Stimulated activated naive B cell treated with anti-CD40 and anti-IgM and Interleukin-4, amounts not matched to agents 10 μg/mL and 1 μg/mL and 100 μg/mL, for 72 hours (primary cell): ENCODE measurements around the gene ABCA1.
A peak's percentile ranks its signal among the peaks of the same experiment; 100 is the strongest.
"Not testable (repeated sequence)": the region's sequence is repeated elsewhere in the genome, so short reads cannot be mapped to it uniquely, and the experiment has no call there.

ENCODE experiments used
- ATAC-seq, 2 donors: fragments of 150-1000 bp; cut with Tn5 transposase; replicated peaks; 2 replicates each; pipeline ENCODE4 v1.10.0; 2021; ENCODE audit warnings: moderate library complexity in 1 of 2
- DNase-seq: peaks from one replicate; pipeline ENCODE4 v3.0.0; 2021
- H3K27ac Mint-ChIP-seq: one replicate; pipeline ENCODE4 v1.8.0; 2022; ENCODE audit warnings: mild to moderate bottlenecking, mixed read lengths
- H3K27me3 Mint-ChIP-seq, 2 donors: one replicate each; pipeline ENCODE4 v1.8.0; 2022; ENCODE audit warnings: mixed read lengths in 2 of 2
- H3K36me3 Mint-ChIP-seq, 2 donors: one replicate each; pipeline ENCODE4 v1.8.0; 2022; ENCODE audit warnings: mixed read lengths in 2 of 2, mild to moderate bottlenecking in 1 of 2
- H3K4me1 Mint-ChIP-seq, 2 donors: one replicate each; pipeline ENCODE4 v1.8.0; 2022; ENCODE audit warnings: mixed read lengths in 2 of 2, mild to moderate bottlenecking in 1 of 2
- H3K4me3 Mint-ChIP-seq, 2 donors: one replicate each; pipeline ENCODE4 v1.8.0; 2022; ENCODE audit warnings: mild to moderate bottlenecking in 2 of 2, mixed read lengths in 2 of 2, moderate library complexity in 1 of 2
- H3K9me3 Mint-ChIP-seq, 2 donors: one replicate each; pipeline ENCODE4 v1.8.0; 2022; ENCODE audit warnings: mixed read lengths in 2 of 2, mild to moderate bottlenecking in 1 of 2

The ABCA1 gene

GRCh38 chr9:104905931-104906330, 22.0 kb downstream of the ABCA1 start:
- DNase-seq = no peak
- no peaks in the 10 kb centered on the region for H3K27me3 Mint-ChIP-seq
- peaks cover 25 to 47% of the 10 kb centered on the region in 2 donors for H3K4me1 Mint-ChIP-seq
- peaks cover 0 to 2% of the 10 kb centered on the region in 2 donors for H3K36me3 Mint-ChIP-seq
- no peak overlapping the region for H3K27ac Mint-ChIP-seq
- ATAC-seq = no peak
- H3K9me3 Mint-ChIP-seq = no peaks in the 10 kb centered on the region
- no peak overlapping the region for H3K4me3 Mint-ChIP-seq

GRCh38 chr9:104905153-104905901, 22.6 kb downstream of the ABCA1 start:
- DNase-seq (no peak), ATAC-seq (no peak)
- Mint-ChIP-seq H3K27ac (no peak overlapping the region), H3K9me3 (no peaks in the 10 kb centered on the region), H3K36me3 (peaks cover 0 to 2% of the 10 kb centered on the region in 2 donors), H3K4me1 (peaks cover 23 to 49% of the 10 kb centered on the region in 2 donors), H3K27me3 (no peaks in the 10 kb centered on the region), H3K4me3 (no peak overlapping the region)

GRCh38 chr9:104903609-104904008, 24.3 kb downstream of the ABCA1 start:
- no peak overlapping the region for H3K27ac Mint-ChIP-seq
- ATAC-seq = no peak
- peaks cover 13 to 40% of the 10 kb centered on the region in 2 donors for H3K4me1 Mint-ChIP-seq
- no peak overlapping the region for H3K4me3 Mint-ChIP-seq
- no peak for DNase-seq
- no peaks in the 10 kb centered on the region for H3K27me3 Mint-ChIP-seq
- peaks cover 0 to 2% of the 10 kb centered on the region in 2 donors for H3K36me3 Mint-ChIP-seq
- H3K9me3 Mint-ChIP-seq = no peaks in the 10 kb centered on the region

- Mint-ChIP-seq H3K4me1 (peaks cover 8 to 29% of the 10 kb centered on the region in 2 donors), H3K27me3 (no peaks in the 10 kb centered on the region), H3K9me3 (no peaks in the 10 kb centered on the region), H3K36me3 (no peaks in the 10 kb centered on the region), H3K27ac (no peak overlapping the region), H3K4me3 (no peak overlapping the region)
- no peak for ATAC-seq
- DNase-seq = no peak
Observed at GRCh38 chr9:104900871-104901270, 27.1 kb downstream of the ABCA1 start.

GRCh38 chr9:104900324-104900723, 27.6 kb downstream of the ABCA1 start:
- Mint-ChIP-seq H3K27ac (peak overlapping the region; percentile 14), H3K4me3 (no peak overlapping the region), H3K9me3 (no peaks in the 10 kb centered on the region), H3K27me3 (no peaks in the 10 kb centered on the region), H3K4me1 (peaks cover 11 to 28% of the 10 kb centered on the region in 2 donors), H3K36me3 (peaks cover 0 to 3% of the 10 kb centered on the region in 2 donors)
- ATAC-seq (no peak), DNase-seq (no peak)

- H3K36me3 Mint-ChIP-seq = peaks cover 0 to 7% of the 10 kb centered on the region in 2 donors
- no peaks in the 10 kb centered on the region for H3K9me3 Mint-ChIP-seq
- ATAC-seq = no peak
Observed at GRCh38 chr9:104899759-104900247, 28.2 kb downstream of the ABCA1 start.

GRCh38 chr9:104898376-104898775, 29.6 kb downstream of the ABCA1 start:
- not testable (repeated sequence) for H3K4me3 Mint-ChIP-seq, H3K27ac Mint-ChIP-seq, H3K9me3 Mint-ChIP-seq, DNase-seq, H3K27me3 Mint-ChIP-seq, ATAC-seq
- Mint-ChIP-seq H3K36me3 (peaks cover 0 to 10% of the 10 kb centered on the region in 2 donors), H3K4me1 (peaks cover 15 to 32% of the 10 kb centered on the region in 2 donors)

More at GRCh38 chr9:104899759-104900247, 28.2 kb downstream of the ABCA1 start:
- no peak for DNase-seq
- peak overlapping the region; percentile 25 for H3K27ac Mint-ChIP-seq
- no peaks in the 10 kb centered on the region for H3K27me3 Mint-ChIP-seq
- peaks cover 14 to 30% of the 10 kb centered on the region in 2 donors for H3K4me1 Mint-ChIP-seq
- H3K4me3 Mint-ChIP-seq = no peak overlapping the region

- Mint-ChIP-seq H3K27me3 (no peaks in the 10 kb centered on the region), H3K4me3 (no peak overlapping the region), H3K4me1 (peaks cover 15 to 32% of the 10 kb centered on the region in 2 donors), H3K36me3 (peaks cover 0 to 10% of the 10 kb centered on the region in 2 donors), H3K9me3 (no peaks in the 10 kb centered on the region), H3K27ac (no peak overlapping the region)
- DNase-seq = no peak
- no peak for ATAC-seq
Observed at GRCh38 chr9:104896131-104896530, 31.8 kb downstream of the ABCA1 start.

GRCh38 chr9:104895572-104895971, 32.4 kb downstream of the ABCA1 start:
- H3K36me3 Mint-ChIP-seq = peaks cover 0 to 10% of the 10 kb centered on the region in 2 donors
- no peaks in the 10 kb centered on the region for H3K9me3 Mint-ChIP-seq
- H3K4me1 Mint-ChIP-seq = peaks cover 15 to 29% of the 10 kb centered on the region in 2 donors
- ATAC-seq (no peak), DNase-seq (no peak)
- H3K27me3 Mint-ChIP-seq = no peaks in the 10 kb centered on the region
- H3K4me3 Mint-ChIP-seq = no peak overlapping the region
- H3K27ac Mint-ChIP-seq = no peak overlapping the region

GRCh38 chr9:104892701-104893100, 35.3 kb downstream of the ABCA1 start:
- no peak for DNase-seq
- H3K4me1 Mint-ChIP-seq = peaks cover 12 to 19% of the 10 kb centered on the region in 2 donors
- no peaks in the 10 kb centered on the region for H3K9me3 Mint-ChIP-seq
- no peak overlapping the region for H3K4me3 Mint-ChIP-seq
- no peak overlapping the region for H3K27ac Mint-ChIP-seq
- H3K27me3 Mint-ChIP-seq = no peaks in the 10 kb centered on the region
- no peak for ATAC-seq
- H3K36me3 Mint-ChIP-seq = peaks cover 2 to 14% of the 10 kb centered on the region in 2 donors

- H3K27ac Mint-ChIP-seq = no peak overlapping the region
- ATAC-seq (no peak), DNase-seq (no peak)
- H3K4me1 Mint-ChIP-seq = peaks cover 5 to 9% of the 10 kb centered on the region in 2 donors
- no peaks in the 10 kb centered on the region for H3K9me3 Mint-ChIP-seq
- H3K27me3 Mint-ChIP-seq = no peaks in the 10 kb centered on the region
- H3K36me3 Mint-ChIP-seq = peaks cover 4 to 24% of the 10 kb centered on the region in 2 donors
- no peak overlapping the region for H3K4me3 Mint-ChIP-seq
Observed at GRCh38 chr9:104890433-104890770, 37.6 kb downstream of the ABCA1 start.

- H3K27me3 Mint-ChIP-seq = no peaks in the 10 kb centered on the region
- no peak overlapping the region for H3K4me3 Mint-ChIP-seq
- no peak for ATAC-seq
- peaks cover 7 to 24% of the 10 kb centered on the region in 2 donors for H3K36me3 Mint-ChIP-seq
- H3K9me3 Mint-ChIP-seq = no peaks in the 10 kb centered on the region
- no peak overlapping the region for H3K27ac Mint-ChIP-seq
- H3K4me1 Mint-ChIP-seq = no peaks in the 10 kb centered on the region
- DNase-seq = no peak
Observed at GRCh38 chr9:104885818-104886709, 41.9 kb downstream of the ABCA1 start.

GRCh38 chr9:104883169-104883568, 44.8 kb downstream of the ABCA1 start:
- H3K9me3 Mint-ChIP-seq = no peaks in the 10 kb centered on the region
- no peak overlapping the region for H3K27ac Mint-ChIP-seq
- no peaks in the 10 kb centered on the region for H3K4me1 Mint-ChIP-seq
- peaks cover 16 to 35% of the 10 kb centered on the region in 2 donors for H3K36me3 Mint-ChIP-seq
- no peak for DNase-seq
- no peaks in the 10 kb centered on the region for H3K27me3 Mint-ChIP-seq
- no peak overlapping the region for H3K4me3 Mint-ChIP-seq
- no peak for ATAC-seq

GRCh38 chr9:104882566-104882965, 45.4 kb downstream of the ABCA1 start:
- Mint-ChIP-seq H3K36me3 (peaks cover 20 to 35% of the 10 kb centered on the region in 2 donors), H3K9me3 (no peaks in the 10 kb centered on the region), H3K4me1 (no peaks in the 10 kb centered on the region), H3K27me3 (no peaks in the 10 kb centered on the region), H3K27ac (no peak overlapping the region), H3K4me3 (no peak overlapping the region)
- ATAC-seq (no peak), DNase-seq (no peak)
